Measurements from ENCODE around the gene RPS18.

The RPS18 gene

GRCh38 chr6:33278392-33278741, 6.5 kb downstream of the RPS18 start:
- no peaks in the 10 kb centered on the region for H3K9me2 ChIP-seq (replicated peaks; ENCODE audit: control insufficient read depth, low read length)
- no peaks in the 10 kb centered on the region for H3K27me3 ChIP-seq (ENCODE audit: control insufficient read depth, low read length)
- H3K4me1 ChIP-seq (ENCODE audit: control insufficient read depth, low read length): peaks cover 69% of the 10 kb centered on the region
- peaks cover 90% of the 10 kb centered on the region for H3K36me3 ChIP-seq (ENCODE audit: control insufficient read depth, low read length)
- peak overlapping the region; percentile 80 for H3K27ac ChIP-seq (ENCODE audit: low read depth, low read length)
- no peak for TF ChIP-seq EZH2phosphoT487 (IDR thresholded peaks at IDR 0.05; ENCODE audit: borderline replicate concordance, low read length)
- no peak for TF ChIP-seq CTCF (IDR thresholded peaks at IDR 0.05; ENCODE audit: low read depth, low read length, poor library complexity, severe bottlenecking)
- no peaks in the 10 kb centered on the region for H3K9me3 ChIP-seq (ENCODE audit: control insufficient read depth, insufficient read depth, low read length)
- peaks cover 26% of the 10 kb centered on the region for H3K79me2 ChIP-seq (ENCODE audit: control insufficient read depth, low read length)
- peaks cover 63% of the 10 kb centered on the region for H3F3A ChIP-seq (ENCODE audit: control insufficient read depth, insufficient read depth)
- H3K4me2 ChIP-seq (ENCODE audit: low read length): peak overlapping the region; percentile 99
- peak overlapping the region; percentile 93 for H3K4me3 ChIP-seq (ENCODE audit: low read length)
- H4K20me1 ChIP-seq (ENCODE audit: control insufficient read depth, insufficient read depth, low read depth, low read length): peaks cover 19% of the 10 kb centered on the region

GRCh38 chr6:33278810-33279209, 6.9 kb downstream of the RPS18 start:
- Histone ChIP-seq H3K4me1 (ENCODE audit: control insufficient read depth, low read length) (peaks cover 64% of the 10 kb centered on the region), H3K9me3 (ENCODE audit: control insufficient read depth, insufficient read depth, low read length) (no peaks in the 10 kb centered on the region), H4K20me1 (ENCODE audit: control insufficient read depth, insufficient read depth, low read depth, low read length) (peaks cover 14% of the 10 kb centered on the region), H3K9me2 (replicated peaks; ENCODE audit: control insufficient read depth, low read length) (no peaks in the 10 kb centered on the region), H3K4me2 (ENCODE audit: low read length) (no peak overlapping the region; the same call in 1 of the 2 replicates), H3K27me3 (ENCODE audit: control insufficient read depth, low read length) (no peaks in the 10 kb centered on the region), H3F3A (ENCODE audit: control insufficient read depth, insufficient read depth) (peaks cover 59% of the 10 kb centered on the region), H3K4me3 (ENCODE audit: low read length) (no peak overlapping the region), H3K36me3 (ENCODE audit: control insufficient read depth, low read length) (peaks cover 90% of the 10 kb centered on the region), H3K79me2 (ENCODE audit: control insufficient read depth, low read length) (peaks cover 22% of the 10 kb centered on the region), H3K27ac (ENCODE audit: low read depth, low read length) (peak overlapping the region; percentile 80)
- TF ChIP-seq EZH2phosphoT487 (IDR thresholded peaks at IDR 0.05; ENCODE audit: borderline replicate concordance, low read length): no peak
- TF ChIP-seq CTCF (IDR thresholded peaks at IDR 0.05; ENCODE audit: low read depth, low read length, poor library complexity, severe bottlenecking): no peak

DNA sequence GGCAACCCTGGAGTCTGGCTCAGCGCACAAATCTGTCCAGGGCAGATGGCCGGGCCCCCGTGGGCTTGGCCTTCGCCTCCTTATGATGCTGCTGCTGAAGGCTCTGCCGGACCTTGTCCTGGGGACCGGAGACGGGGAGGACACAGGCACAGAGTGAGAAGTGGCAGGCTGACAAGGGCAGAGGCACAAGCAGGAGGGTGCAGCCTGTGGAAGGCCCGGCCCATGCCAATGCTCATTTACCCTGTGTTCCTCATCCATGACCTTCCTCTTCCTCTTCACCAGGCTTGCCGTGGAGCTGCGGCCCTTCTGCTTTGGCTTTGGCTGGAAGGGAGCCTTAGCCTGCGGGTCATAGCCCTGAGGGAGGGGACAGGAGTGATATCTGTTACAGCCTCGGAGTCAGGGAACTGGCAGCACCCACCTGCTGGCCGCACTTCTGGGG, 7.4 kb downstream of the RPS18 start:
- peaks cover 90% of the 10 kb centered on the region for H3K36me3 ChIP-seq (ENCODE audit: control insufficient read depth, low read length)
- H3K4me3 ChIP-seq (ENCODE audit: low read length): no peak overlapping the region
- H4K20me1 ChIP-seq (ENCODE audit: control insufficient read depth, insufficient read depth, low read depth, low read length): peaks cover 9% of the 10 kb centered on the region
- H3K9me3 ChIP-seq (ENCODE audit: control insufficient read depth, insufficient read depth, low read length): no peaks in the 10 kb centered on the region
- H3K79me2 ChIP-seq (ENCODE audit: control insufficient read depth, low read length): peaks cover 17% of the 10 kb centered on the region
- no peak overlapping the region for H3K4me2 ChIP-seq (ENCODE audit: low read length)
- H3F3A ChIP-seq (ENCODE audit: control insufficient read depth, insufficient read depth): peaks cover 54% of the 10 kb centered on the region
- TF ChIP-seq EZH2phosphoT487 (IDR thresholded peaks at IDR 0.05; ENCODE audit: borderline replicate concordance, low read length) (no peak), CTCF (IDR thresholded peaks at IDR 0.05; ENCODE audit: low read depth, low read length, poor library complexity, severe bottlenecking) (no peak)
- no peaks in the 10 kb centered on the region for H3K27me3 ChIP-seq (ENCODE audit: control insufficient read depth, low read length)
- H3K27ac ChIP-seq (ENCODE audit: low read depth, low read length): 0 out of 2 replicates have a peak overlapping the region, but pooled peaks have one; percentile 37
- H3K4me1 ChIP-seq (ENCODE audit: control insufficient read depth, low read length): peaks cover 60% of the 10 kb centered on the region
- no peaks in the 10 kb centered on the region for H3K9me2 ChIP-seq (replicated peaks; ENCODE audit: control insufficient read depth, low read length)

Measured in DOHH2 (cell line).